Endothelial cell (in vitro differentiated cells): ENCODE data around the gene RIMS1. TPM values are rescaled to one million over a fixed set of nuclear protein-coding genes. Genes with fewer than 3 reads are reported as not detected.

ENCODE experiments used
- DNase-seq: peaks from one replicate; pipeline ENCODE4 v3.0.0; 2021; ENCODE audit warnings: low spot score
- H3K27ac Mint-ChIP-seq: one replicate; pipeline ENCODE4 v1.8.0; 2021; ENCODE audit warnings: mixed read lengths, inconsistent platforms; ENCODE audit not compliant: unreplicated experiment
- H3K27me3 Mint-ChIP-seq: one replicate; pipeline ENCODE4 v1.8.0; 2021; ENCODE audit warnings: mild to moderate bottlenecking, moderate library complexity, mixed read lengths, inconsistent platforms; ENCODE audit not compliant: unreplicated experiment
- H3K36me3 Mint-ChIP-seq: one replicate; pipeline ENCODE4 v1.8.0; 2021; ENCODE audit warnings: mild to moderate bottlenecking, low read depth, mixed read lengths, inconsistent platforms; ENCODE audit not compliant: unreplicated experiment
- H3K4me1 Mint-ChIP-seq: one replicate; pipeline ENCODE4 v1.8.0; 2021; ENCODE audit warnings: mild to moderate bottlenecking, mixed read lengths, inconsistent platforms; ENCODE audit not compliant: unreplicated experiment
- H3K4me3 Mint-ChIP-seq: one replicate; pipeline ENCODE4 v1.8.0; 2021; ENCODE audit warnings: mild to moderate bottlenecking, mixed read lengths, inconsistent platforms; ENCODE audit not compliant: unreplicated experiment
- H3K9me3 Mint-ChIP-seq: one replicate; pipeline ENCODE4 v1.8.0; 2021; ENCODE audit warnings: mixed read lengths, inconsistent platforms; ENCODE audit not compliant: unreplicated experiment
- CTCF ChIP-seq: fragments of 200-600 bp; sonication (generic); IDR thresholded peaks from one replicate; pipeline ENCODE4 v1.5.0; 2021; ENCODE audit warnings: antibody characterized with exemption; ENCODE audit not compliant: unreplicated experiment
- total RNA-seq: library from RNA; stranded (reverse); fragmentation: NEBNext Ultra II Directional; extraction: Animal tissue kit (Norgen Biotek cat#: 25700); gene quantifications from one replicate; pipeline ENCODE4 v1.2.1, GENCODE V29; 2021; ENCODE audit not compliant: unreplicated experiment

Gene RIMS1
- total RNA-seq, 1 donor from 2014 or later: 1.8 TPM

- Mint-ChIP-seq H3K4me1 (no peaks in the 10 kb centered on the region), H3K4me3 (no peak overlapping the region), H3K36me3 (no peaks in the 10 kb centered on the region), H3K27ac (no peak overlapping the region), H3K9me3 (no peaks in the 10 kb centered on the region), H3K27me3 (no peaks in the 10 kb centered on the region)
- DNase-seq: no peak
- TF ChIP-seq CTCF: no peak
Observed at GRCh38 chr6:72271531-72271930, 385.2 kb downstream of the RIMS1 start.

- no peak overlapping the region for H3K27ac Mint-ChIP-seq
- no peak for DNase-seq
- no peaks in the 10 kb centered on the region for H3K27me3 Mint-ChIP-seq
- TF ChIP-seq CTCF: no peak
- H3K9me3 Mint-ChIP-seq: no peaks in the 10 kb centered on the region
- H3K4me1 Mint-ChIP-seq: no peaks in the 10 kb centered on the region
- H3K36me3 Mint-ChIP-seq: no peaks in the 10 kb centered on the region
- no peak overlapping the region for H3K4me3 Mint-ChIP-seq
Observed at GRCh38 chr6:72272958-72273357, 386.6 kb downstream of the RIMS1 start.

- H3K27me3 Mint-ChIP-seq: no peaks in the 10 kb centered on the region
- TF ChIP-seq CTCF: no peak
Observed at GRCh38 chr6:72275888-72276287, 389.5 kb downstream of the RIMS1 start.

GRCh38 chr6:72282201-72282600, 395.9 kb downstream of the RIMS1 start:
- Mint-ChIP-seq H3K4me1 (no peaks in the 10 kb centered on the region), H3K27me3 (peaks cover 2% of the 10 kb centered on the region), H3K4me3 (no peak overlapping the region), H3K27ac (no peak overlapping the region), H3K36me3 (no peaks in the 10 kb centered on the region), H3K9me3 (no peaks in the 10 kb centered on the region)
- no peak for TF ChIP-seq CTCF
- no peak for DNase-seq

More at GRCh38 chr6:72275888-72276287, 389.5 kb downstream of the RIMS1 start:
- H3K9me3 Mint-ChIP-seq: no peaks in the 10 kb centered on the region
- no peaks in the 10 kb centered on the region for H3K36me3 Mint-ChIP-seq
- no peaks in the 10 kb centered on the region for H3K4me1 Mint-ChIP-seq
- no peak for DNase-seq
- no peak overlapping the region for H3K4me3 Mint-ChIP-seq
- H3K27ac Mint-ChIP-seq: no peak overlapping the region

GRCh38 chr6:72283571-72283970, 397.2 kb downstream of the RIMS1 start:
- H3K9me3 Mint-ChIP-seq: no peaks in the 10 kb centered on the region
- no peak overlapping the region for H3K27ac Mint-ChIP-seq
- H3K4me1 Mint-ChIP-seq: no peaks in the 10 kb centered on the region
- no peak overlapping the region for H3K4me3 Mint-ChIP-seq
- no peak for DNase-seq
- no peaks in the 10 kb centered on the region for H3K36me3 Mint-ChIP-seq
- TF ChIP-seq CTCF: no peak
- peaks cover 2% of the 10 kb centered on the region for H3K27me3 Mint-ChIP-seq
